Stimulated activated CD8-positive, alpha-beta memory T cell treated with anti-CD3 and anti-CD28 coated beads, Interleukin-12 subunit alpha, Interleukin-12 subunit beta, amount 100 ng/mL, for 1 hour (primary cell): ENCODE measurements around the gene FARS2.
"Not testable (repeated sequence)": the region's sequence is repeated elsewhere in the genome, so short reads cannot be mapped to it uniquely, and the experiment has no call there.

Experiments used
- DNase-seq: peaks from one replicate; pipeline ENCODE4 v3.0.0-alpha.2; 2020; ENCODE audit warnings: low read depth

The FARS2 gene

GRCh38 chr6:5540370-5540769 lies 279.1 kb downstream of the FARS2 start:
- DNase-seq: no peak

- no peak for DNase-seq
Measured at GRCh38 chr6:5541025-5541424, 279.7 kb downstream of the FARS2 start.

- no peak for DNase-seq
Measured at GRCh38 chr6:5541751-5542432, 280.6 kb downstream of the FARS2 start.

GRCh38 chr6:5547556-5547955 lies 286.2 kb downstream of the FARS2 start:
- no peak for DNase-seq

- DNase-seq: no peak
Measured at GRCh38 chr6:5550631-5551030, 289.3 kb downstream of the FARS2 start.

GRCh38 chr6:5552243-5552642 lies 290.9 kb downstream of the FARS2 start:
- no peak for DNase-seq

- DNase-seq: no peak
Measured at GRCh38 chr6:5553767-5554166, 292.5 kb downstream of the FARS2 start.

GRCh38 chr6:5554226-5554625 lies 292.9 kb downstream of the FARS2 start:
- no peak for DNase-seq

GRCh38 chr6:5556011-5556410 lies 294.7 kb downstream of the FARS2 start:
- DNase-seq: no peak

GRCh38 chr6:5557506-5557905 lies 296.2 kb downstream of the FARS2 start:
- no peak for DNase-seq

GRCh38 chr6:5559651-5560050 lies 298.3 kb downstream of the FARS2 start:
- no peak for DNase-seq

- no peak for DNase-seq
Measured at GRCh38 chr6:5562277-5562676, 301.0 kb downstream of the FARS2 start.

- no peak for DNase-seq
Measured at GRCh38 chr6:5563086-5563485, 301.8 kb downstream of the FARS2 start.

- not testable (repeated sequence) for DNase-seq
Measured at GRCh38 chr6:5564746-5565145, 303.4 kb downstream of the FARS2 start.

- no peak for DNase-seq
Measured at GRCh38 chr6:5565971-5566370, 304.7 kb downstream of the FARS2 start.

GRCh38 chr6:5566718-5567117 lies 305.4 kb downstream of the FARS2 start:
- DNase-seq: no peak

GRCh38 chr6:5567352-5567751 lies 306.0 kb downstream of the FARS2 start:
- no peak for DNase-seq

- no peak for DNase-seq
Measured at GRCh38 chr6:5567890-5568289, 306.6 kb downstream of the FARS2 start.

- DNase-seq: no peak
Measured at GRCh38 chr6:5569491-5569890, 308.2 kb downstream of the FARS2 start.

- no peak for DNase-seq
Measured at GRCh38 chr6:5570641-5571040, 309.3 kb downstream of the FARS2 start.

GRCh38 chr6:5580736-5581581 lies 319.6 kb downstream of the FARS2 start:
- no peak for DNase-seq

- DNase-seq: no peak
Measured at GRCh38 chr6:5582762-5583161, 321.4 kb downstream of the FARS2 start.

- no peak for DNase-seq
Measured at GRCh38 chr6:5583528-5583927, 322.2 kb downstream of the FARS2 start.

GRCh38 chr6:5584078-5584482 lies 322.8 kb downstream of the FARS2 start:
- DNase-seq: no peak
